Measurements from ENCODE around the gene PRSS23.
"Not testable (repeated sequence)": the region's sequence is repeated elsewhere in the genome, so short reads cannot be mapped to it uniquely, and the experiment has no call there.

Gene PRSS23

GRCh38 chr11:86818462-86819192, 18.3 kb downstream of the PRSS23 start:
- TF ChIP-seq ZNF8 (CRISPR knock-in tag; IDR thresholded peaks at IDR 0.05) (no peak), CREB5 (CRISPR knock-in tag; IDR thresholded peaks at IDR 0.05; ENCODE audit: low read depth) (no peak), ZC3H10 (CRISPR knock-in tag; IDR thresholded peaks at IDR 0.05) (no peak), CSDC2 (CRISPR knock-in tag; IDR thresholded peaks at IDR 0.05) (no peak), ISL1 (CRISPR knock-in tag; IDR thresholded peaks at IDR 0.05) (peak; percentile 55), PATZ1 (CRISPR knock-in tag; IDR thresholded peaks at IDR 0.05; ENCODE audit: borderline replicate concordance) (no peak), RARB (CRISPR knock-in tag; IDR thresholded peaks at IDR 0.05) (no peak), TSHZ2 (CRISPR knock-in tag; IDR thresholded peaks at IDR 0.05) (no peak)
- ATAC-seq = peak; percentile 51

GRCh38 chr11:86824139-86824538, 23.8 kb downstream of the PRSS23 start:
- ATAC-seq = not testable (repeated sequence)

- ATAC-seq = not testable (repeated sequence)
These were observed 34.0 kb downstream of the PRSS23 start for GRCh38 chr11:86834376-86834775.

- not testable (repeated sequence) for ATAC-seq
These were observed 44.6 kb downstream of the PRSS23 start for GRCh38 chr11:86844762-86845508.

GRCh38 chr11:86848132-86848531, 47.8 kb downstream of the PRSS23 start:
- no peak for ATAC-seq
- TF ChIP-seq ARNTL (CRISPR knock-in tag; IDR thresholded peaks at IDR 0.05; ENCODE audit: borderline replicate concordance, low read depth) = no peak
- no peak for TF ChIP-seq CSDC2 (CRISPR knock-in tag; IDR thresholded peaks at IDR 0.05)
- no peak for TF ChIP-seq OSR1 (CRISPR knock-in tag; IDR thresholded peaks at IDR 0.05)
- no peak for TF ChIP-seq ESRRG (CRISPR knock-in tag; IDR thresholded peaks at IDR 0.05)
- no peak for TF ChIP-seq PATZ1 (CRISPR knock-in tag; IDR thresholded peaks at IDR 0.05; ENCODE audit: borderline replicate concordance)
- TF ChIP-seq ZFP30 (CRISPR knock-in tag; IDR thresholded peaks at IDR 0.05) = no peak
- no peak for TF ChIP-seq ZFP3 (CRISPR knock-in tag; IDR thresholded peaks at IDR 0.05)
- TF ChIP-seq ZNF70 (CRISPR knock-in tag; IDR thresholded peaks at IDR 0.05) = no peak
- TF ChIP-seq GLIS3 (CRISPR knock-in tag; IDR thresholded peaks at IDR 0.05) = no peak
- no peak for TF ChIP-seq CSRNP3 (CRISPR knock-in tag; IDR thresholded peaks at IDR 0.05)
- TF ChIP-seq CREB5 (CRISPR knock-in tag; IDR thresholded peaks at IDR 0.05; ENCODE audit: low read depth) = no peak
- TF ChIP-seq ZNF565 (CRISPR knock-in tag; conservative IDR thresholded peaks at IDR 0.05; ENCODE audit: low read depth) = no peak
- no peak for TF ChIP-seq ISL1 (CRISPR knock-in tag; IDR thresholded peaks at IDR 0.05)
- TF ChIP-seq BACH2 (CRISPR knock-in tag; IDR thresholded peaks at IDR 0.05; ENCODE audit: borderline replicate concordance) = no peak
- no peak for TF ChIP-seq TOX (CRISPR knock-in tag; IDR thresholded peaks at IDR 0.05; ENCODE audit: borderline replicate concordance)
- no peak for TF ChIP-seq SNAI2 (CRISPR knock-in tag; IDR thresholded peaks at IDR 0.05)
- no peak for TF ChIP-seq POU6F1 (CRISPR knock-in tag; IDR thresholded peaks at IDR 0.05; ENCODE audit: borderline replicate concordance, low read depth)

All from SK-N-SH treated with all-trans-retinoic acid at 6 μM for 48 hours (cell line).